ENCODE measurements around the gene FBXO31. TPM values are rescaled to one million over a fixed set of nuclear protein-coding genes. Genes with fewer than 3 reads are reported as not detected.

Gene FBXO31
- total RNA-seq, 1 donor from 2014 or later, result 30.6 TPM

DNA sequence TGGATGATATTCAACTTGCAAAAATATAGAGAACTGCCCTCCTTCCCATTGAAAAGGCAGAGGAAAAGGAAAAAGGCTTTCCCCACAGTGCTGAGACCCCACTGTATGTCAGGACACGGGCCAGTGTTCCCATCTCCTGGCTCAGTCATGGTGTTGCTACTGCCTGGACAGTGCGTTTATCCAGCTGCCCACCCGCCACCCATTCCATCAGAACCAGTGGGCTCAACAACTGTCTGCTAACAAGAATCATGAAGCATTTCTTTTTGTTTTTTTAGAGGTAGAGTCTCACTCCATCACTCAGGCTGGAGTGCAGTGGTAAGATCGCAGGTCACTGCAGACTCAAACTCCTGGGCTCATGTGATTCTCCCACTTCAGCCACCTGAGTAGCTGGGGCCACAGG is 11.3 kb downstream of the FBXO31 start:
- peak; percentile 25 for DNase-seq (ENCODE audit: low spot score)
- no peaks in the 10 kb centered on the region for H3K9me3 Mint-ChIP-seq (ENCODE audit: low read depth)
- no peaks in the 10 kb centered on the region for H3K36me3 Mint-ChIP-seq (ENCODE audit: low read depth)
- H3K4me1 Mint-ChIP-seq (ENCODE audit: low read depth), result peaks cover 18% of the 10 kb centered on the region
- no peak overlapping the region for H3K4me3 Mint-ChIP-seq (ENCODE audit: unreplicated experiment)
- H3K27ac Mint-ChIP-seq (ENCODE audit: unreplicated experiment), result no peak overlapping the region
- no peak for TF ChIP-seq CTCF (IDR thresholded peaks at IDR 0.05)
- no peaks in the 10 kb centered on the region for H3K27me3 Mint-ChIP-seq (ENCODE audit: low read depth)

GRCh38 chr16:87371261-87371866 is 12.2 kb downstream of the FBXO31 start:
- no peak overlapping the region for H3K27ac Mint-ChIP-seq (ENCODE audit: unreplicated experiment)
- no peaks in the 10 kb centered on the region for H3K36me3 Mint-ChIP-seq (ENCODE audit: low read depth)
- no peak for DNase-seq (ENCODE audit: low spot score)

DNA sequence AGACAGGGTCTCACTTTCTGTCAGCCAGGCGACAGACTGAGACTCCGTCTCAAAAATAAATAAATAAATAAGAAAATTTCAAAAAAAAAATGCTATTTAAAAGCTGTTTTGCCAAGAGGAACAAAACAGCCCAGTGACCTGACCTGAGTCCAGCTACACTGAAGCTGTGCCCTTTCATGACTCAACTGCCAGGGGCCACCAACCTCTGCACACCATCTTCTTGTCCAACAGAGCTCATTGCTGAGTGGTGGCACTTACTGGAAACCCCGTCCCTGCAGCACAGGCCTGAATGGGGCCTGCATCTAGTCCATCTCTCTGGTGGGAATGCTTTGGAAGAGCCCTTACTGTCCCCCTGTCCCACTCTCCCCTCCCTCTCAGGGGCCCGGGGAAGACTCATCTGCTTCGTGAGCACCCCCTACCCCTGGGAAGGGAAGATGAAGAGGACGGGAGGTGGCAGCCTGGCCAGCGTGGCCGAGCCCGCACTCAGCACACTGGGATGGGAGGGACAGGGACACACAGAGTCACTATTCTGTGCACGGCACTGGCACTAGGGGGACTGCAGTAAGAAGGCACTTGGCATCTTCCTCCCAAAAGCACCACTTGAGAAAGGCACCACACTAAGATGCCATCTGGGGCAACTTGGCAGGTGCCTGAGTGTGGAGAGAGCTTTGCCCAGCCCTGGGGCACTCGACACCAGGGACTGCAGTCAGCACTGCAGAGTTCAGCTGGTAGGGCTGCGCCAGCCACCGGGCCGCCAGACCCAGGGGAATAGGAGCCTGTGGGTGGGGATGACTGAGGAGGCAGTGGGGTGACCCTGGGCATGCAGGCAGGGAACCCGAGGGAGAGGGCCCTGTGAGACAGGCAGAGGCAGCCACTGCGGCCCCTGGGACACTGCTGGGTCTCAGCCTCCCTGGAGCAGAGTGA is 13.5 kb downstream of the FBXO31 start:
- no peak for TF ChIP-seq CTCF (IDR thresholded peaks at IDR 0.05)
- DNase-seq (ENCODE audit: low spot score), result peak; percentile 67
- no peaks in the 10 kb centered on the region for H3K36me3 Mint-ChIP-seq (ENCODE audit: low read depth)
- H3K27ac Mint-ChIP-seq (ENCODE audit: unreplicated experiment), result no peak overlapping the region
- H3K4me1 Mint-ChIP-seq (ENCODE audit: low read depth), result peaks cover 3% of the 10 kb centered on the region
- no peak overlapping the region for H3K4me3 Mint-ChIP-seq (ENCODE audit: unreplicated experiment)
- no peaks in the 10 kb centered on the region for H3K9me3 Mint-ChIP-seq (ENCODE audit: low read depth)
- H3K27me3 Mint-ChIP-seq (ENCODE audit: low read depth), result no peaks in the 10 kb centered on the region

More at GRCh38 chr16:87371261-87371866, 12.2 kb downstream of the FBXO31 start:
- TF ChIP-seq CTCF (IDR thresholded peaks at IDR 0.05), result no peak
- Mint-ChIP-seq H3K4me1 (ENCODE audit: low read depth) (peaks cover 13% of the 10 kb centered on the region), H3K9me3 (ENCODE audit: low read depth) (no peaks in the 10 kb centered on the region), H3K27me3 (ENCODE audit: low read depth) (no peaks in the 10 kb centered on the region), H3K4me3 (ENCODE audit: unreplicated experiment) (no peak overlapping the region)

- H3K27me3 Mint-ChIP-seq (ENCODE audit: low read depth), result no peaks in the 10 kb centered on the region
- DNase-seq (ENCODE audit: low spot score), result peak; percentile 66
- H3K9me3 Mint-ChIP-seq (ENCODE audit: low read depth), result no peaks in the 10 kb centered on the region
- no peaks in the 10 kb centered on the region for H3K36me3 Mint-ChIP-seq (ENCODE audit: low read depth)
- no peak for TF ChIP-seq CTCF (IDR thresholded peaks at IDR 0.05)
- no peak overlapping the region for H3K27ac Mint-ChIP-seq (ENCODE audit: unreplicated experiment)
- peaks cover 3% of the 10 kb centered on the region for H3K4me1 Mint-ChIP-seq (ENCODE audit: low read depth)
- no peak overlapping the region for H3K4me3 Mint-ChIP-seq (ENCODE audit: unreplicated experiment)
Observed at GRCh38 chr16:87369117-87369765, 14.3 kb downstream of the FBXO31 start.
